Measurements from ENCODE around the gene GRIN2A. TPM values are rescaled to one million over a fixed set of nuclear protein-coding genes. Genes with fewer than 3 reads are reported as not detected.

The GRIN2A gene
- total RNA-seq, 1 experiment from 2014 or later: not detected

Other genes starting within 250 kb of the GRIN2A start
- 12.5 and 25.0 TPM in 2 replicates for gene ATF7IP2, start 203.6 kb upstream of the GRIN2A start, total RNA-seq (2014; rRNA removed; shearing (Covaris generic))